Skeletal muscle satellite cell (primary cell): ENCODE results near the gene OR9Q2. TPM values are rescaled to one million over a fixed set of nuclear protein-coding genes. Genes with fewer than 3 reads are reported as not detected.

Source experiments
- H3K27me3 ChIP-seq: 2 replicates; pipeline ENCODE4 v1.7.0; 2013; ENCODE audit warnings: low read length; ENCODE audit not compliant: control insufficient read depth, insufficient read depth
- H3K36me3 ChIP-seq: 2 replicates; pipeline ENCODE4 v1.7.0; 2013; ENCODE audit warnings: mild to moderate bottlenecking, control low read depth, low read length; ENCODE audit not compliant: insufficient read depth
- H3K4me1 ChIP-seq: 2 replicates; pipeline ENCODE4 v1.7.0; 2013; ENCODE audit warnings: low read length; ENCODE audit not compliant: control insufficient read depth, insufficient read depth
- H3K4me2 ChIP-seq: 2 replicates; pipeline ENCODE4 v1.7.0; 2013; ENCODE audit warnings: mild to moderate bottlenecking, low read length
- H3K4me3 ChIP-seq: 2 replicates; pipeline ENCODE4 v1.7.0; 2013; ENCODE audit warnings: low read length
- H3K9ac ChIP-seq: 2 replicates; pipeline ENCODE4 v1.7.0; 2013; ENCODE audit warnings: mild to moderate bottlenecking, low read depth, low read length, moderate library complexity
- H3K9me3 ChIP-seq: replicated peaks from 2 replicates; pipeline ENCODE4 v1.7.0; 2013; ENCODE audit warnings: mild to moderate bottlenecking, control low read depth, low read length
- total RNA-seq: library from RNA; depleted of rRNA; stranded (reverse); fragments of >200 nt; gene quantifications from 2 replicates; pipeline ENCODE4 v1.2.3, GENCODE V29; 2012; rRNA removed

OR9Q2 gene
- not detected in 2 replicates for total RNA-seq

GRCh38 chr11:58188770-58189169, at the start of gene OR9Q2:
TSS of gene OR9Q2 (plus strand) at chr11:58189070. CDS start at chr11:58190491, 1,421 bp downstream.
- H3K9me3 ChIP-seq, result no peaks in the 10 kb centered on the region
- H3K4me1 ChIP-seq, result no peaks in the 10 kb centered on the region
- H3K4me3 ChIP-seq, result no peak within 1 kb of the TSS
- H3K4me2 ChIP-seq, result no peak within 1 kb of the TSS
- H3K36me3 ChIP-seq, result no peaks in the 10 kb centered on the region
- no peaks in the 10 kb centered on the region for H3K27me3 ChIP-seq
- no peak within 1 kb of the TSS for H3K9ac ChIP-seq

GRCh38 chr11:58142761-58143160, 46.1 kb upstream of the OR9Q2 start:
- H3K9ac ChIP-seq, result no peak overlapping the region
- no peak overlapping the region for H3K4me3 ChIP-seq
- H3K36me3 ChIP-seq, result no peaks in the 10 kb centered on the region
- no peaks in the 10 kb centered on the region for H3K4me1 ChIP-seq
- H3K4me2 ChIP-seq, result no peak overlapping the region
- no peaks in the 10 kb centered on the region for H3K27me3 ChIP-seq
- H3K9me3 ChIP-seq, result no peaks in the 10 kb centered on the region

GRCh38 chr11:58152781-58153180, 36.1 kb upstream of the OR9Q2 start:
- Histone ChIP-seq H3K4me3 (no peak overlapping the region), H3K9me3 (no peaks in the 10 kb centered on the region), H3K4me1 (no peaks in the 10 kb centered on the region), H3K36me3 (no peaks in the 10 kb centered on the region), H3K27me3 (peaks cover 19% of the 10 kb centered on the region), H3K4me2 (no peak overlapping the region), H3K9ac (no peak overlapping the region)

- no peak overlapping the region for H3K4me2 ChIP-seq
- no peaks in the 10 kb centered on the region for H3K36me3 ChIP-seq
- no peak overlapping the region for H3K9ac ChIP-seq
- peaks cover 6% of the 10 kb centered on the region for H3K27me3 ChIP-seq
- no peaks in the 10 kb centered on the region for H3K4me1 ChIP-seq
- no peaks in the 10 kb centered on the region for H3K9me3 ChIP-seq
- H3K4me3 ChIP-seq, result no peak overlapping the region
These were observed 24.5 kb upstream of the OR9Q2 start for GRCh38 chr11:58164389-58164788.

- Histone ChIP-seq H3K9me3 (no peaks in the 10 kb centered on the region), H3K9ac (no peak overlapping the region), H3K36me3 (no peaks in the 10 kb centered on the region), H3K4me1 (no peaks in the 10 kb centered on the region), H3K4me3 (no peak overlapping the region), H3K4me2 (no peak overlapping the region), H3K27me3 (peaks cover 6% of the 10 kb centered on the region)
These were observed 23.9 kb upstream of the OR9Q2 start for GRCh38 chr11:58164990-58165389.

- no peaks in the 10 kb centered on the region for H3K36me3 ChIP-seq
- H3K27me3 ChIP-seq, result peaks cover 6% of the 10 kb centered on the region
- H3K4me2 ChIP-seq, result no peak overlapping the region
- no peaks in the 10 kb centered on the region for H3K4me1 ChIP-seq
- no peak overlapping the region for H3K9ac ChIP-seq
- no peaks in the 10 kb centered on the region for H3K9me3 ChIP-seq
- H3K4me3 ChIP-seq, result no peak overlapping the region
These were observed 23.3 kb upstream of the OR9Q2 start for GRCh38 chr11:58165504-58166106.

GRCh38 chr11:58177409-58178054, 11.3 kb upstream of the OR9Q2 start:
- no peaks in the 10 kb centered on the region for H3K4me1 ChIP-seq
- H3K36me3 ChIP-seq, result no peaks in the 10 kb centered on the region
- H3K4me3 ChIP-seq, result no peak overlapping the region
- H3K9ac ChIP-seq, result no peak overlapping the region
- peaks cover 4% of the 10 kb centered on the region for H3K27me3 ChIP-seq
- H3K9me3 ChIP-seq, result no peaks in the 10 kb centered on the region
- no peak overlapping the region for H3K4me2 ChIP-seq

- Histone ChIP-seq H3K4me1 (no peaks in the 10 kb centered on the region), H3K4me2 (no peak overlapping the region), H3K27me3 (peaks cover 4% of the 10 kb centered on the region), H3K4me3 (no peak overlapping the region), H3K9ac (no peak overlapping the region), H3K9me3 (no peaks in the 10 kb centered on the region), H3K36me3 (no peaks in the 10 kb centered on the region)
These were observed 10.4 kb upstream of the OR9Q2 start for GRCh38 chr11:58178444-58178843.

GRCh38 chr11:58179648-58180047, 9.2 kb upstream of the OR9Q2 start:
- Histone ChIP-seq H3K4me3 (no peak overlapping the region), H3K9me3 (no peaks in the 10 kb centered on the region), H3K4me2 (no peak overlapping the region), H3K4me1 (no peaks in the 10 kb centered on the region), H3K27me3 (peaks cover 4% of the 10 kb centered on the region), H3K36me3 (no peaks in the 10 kb centered on the region), H3K9ac (no peak overlapping the region)

GRCh38 chr11:58186938-58187337, 1.9 kb upstream of the OR9Q2 start:
- Histone ChIP-seq H3K4me1 (no peaks in the 10 kb centered on the region), H3K9me3 (no peaks in the 10 kb centered on the region), H3K27me3 (no peaks in the 10 kb centered on the region), H3K4me2 (no peak overlapping the region), H3K4me3 (no peak overlapping the region), H3K9ac (no peak overlapping the region), H3K36me3 (no peaks in the 10 kb centered on the region)

GRCh38 chr11:58192229-58192628, 3.4 kb downstream of the OR9Q2 start:
- no peak overlapping the region for H3K4me3 ChIP-seq
- no peaks in the 10 kb centered on the region for H3K27me3 ChIP-seq
- H3K4me1 ChIP-seq, result no peaks in the 10 kb centered on the region
- no peaks in the 10 kb centered on the region for H3K9me3 ChIP-seq
- no peaks in the 10 kb centered on the region for H3K36me3 ChIP-seq
- no peak overlapping the region for H3K9ac ChIP-seq
- H3K4me2 ChIP-seq, result no peak overlapping the region

- Histone ChIP-seq H3K27me3 (no peaks in the 10 kb centered on the region), H3K9ac (no peak overlapping the region), H3K36me3 (no peaks in the 10 kb centered on the region), H3K9me3 (no peaks in the 10 kb centered on the region), H3K4me2 (no peak overlapping the region), H3K4me3 (no peak overlapping the region), H3K4me1 (no peaks in the 10 kb centered on the region)
These were observed 4.5 kb downstream of the OR9Q2 start for GRCh38 chr11:58193391-58193790.
